Measurements from ENCODE around the gene PTPRK.

GRCh38 chr6:128230267-128230989, 290.0 kb downstream of the PTPRK start:
- TF ChIP-seq CTCF (conservative IDR thresholded peaks at IDR 0.05; ENCODE audit: low read depth, low read length) (no peak), EZH2phosphoT487 (IDR thresholded peaks at IDR 0.05; ENCODE audit: borderline replicate concordance, low read length) (no peak)

Data from PC-3 (cell line).